ENCODE data around the gene EVX2. TPM values are rescaled to one million over a fixed set of nuclear protein-coding genes. Genes with fewer than 3 reads are reported as not detected.

Gene EVX2
- total and polyA plus RNA-seq, 2 donors: not detected

GRCh38 chr2:176093145-176093897 is 9.6 kb upstream of the EVX2 start:
- Histone ChIP-seq H3K4me1 (ENCODE audit: control insufficient read depth in 2 of 2, insufficient read depth in 2 of 2, low read length in 2 of 2) (peaks cover 2 to 22% of the 10 kb centered on the region in 2 donors), H3K4me3 (ENCODE audit: low read length in 2 of 2) (peak overlapping the region in 1 of 2 donors; percentile 26), H3K27ac (ENCODE audit: low read depth in 1 of 2, low read length in 1 of 2) (no peak overlapping the region), H3K27me3 (ENCODE audit: control insufficient read depth in 2 of 2, insufficient read depth in 1 of 2, low read length in 1 of 2) (peaks cover 87 to 100% of the 10 kb centered on the region in 2 donors), H3K9me3 (ENCODE audit: control insufficient read depth in 2 of 2, insufficient read depth in 1 of 2, low read length in 1 of 2) (peaks cover 0 to 8% of the 10 kb centered on the region in 2 donors), H3K36me3 (ENCODE audit: control insufficient read depth in 2 of 2, insufficient read depth in 2 of 2, low read length in 1 of 2) (no peaks in the 10 kb centered on the region)
- no peak for DNase-seq (ENCODE audit: low read depth in 6 of 9, low spot score in 9 of 9)
- 5% methylated on average over 53 of the region's 53 CpGs for WGBS

GRCh38 chr2:176092270-176093144 is 8.7 kb upstream of the EVX2 start, which contains the start of gene HOXD13:
TSS of gene HOXD13 (plus strand) at chr2:176092721. CDS start at chr2:176092891, 170 bp downstream.
- Histone ChIP-seq H3K4me1 (ENCODE audit: control insufficient read depth in 2 of 2, insufficient read depth in 2 of 2, low read length in 2 of 2) (peaks cover 2 to 24% of the 10 kb centered on the region in 2 donors), H3K27me3 (ENCODE audit: control insufficient read depth in 2 of 2, insufficient read depth in 1 of 2, low read length in 1 of 2) (peaks cover 87 to 100% of the 10 kb centered on the region in 2 donors), H3K4me3 (ENCODE audit: low read length in 2 of 2) (peak within 1 kb of the TSS in 1 of 2 donors; percentile 26), H3K36me3 (ENCODE audit: control insufficient read depth in 2 of 2, insufficient read depth in 2 of 2, low read length in 1 of 2) (no peaks in the 10 kb centered on the region), H3K27ac (ENCODE audit: low read depth in 1 of 2, low read length in 1 of 2) (no peak within 1 kb of the TSS), H3K9me3 (ENCODE audit: control insufficient read depth in 2 of 2, insufficient read depth in 1 of 2, low read length in 1 of 2) (peaks cover under 1 to 8% of the 10 kb centered on the region in 2 donors)
- no peak for DNase-seq (ENCODE audit: low read depth in 6 of 9, low spot score in 9 of 9)
- 3% methylated on average over 95 of the region's 95 CpGs for WGBS

- peaks cover 0 to 15% of the 10 kb centered on the region in 2 donors for H3K4me1 ChIP-seq (ENCODE audit: control insufficient read depth in 2 of 2, insufficient read depth in 2 of 2, low read length in 2 of 2)
- WGBS: 6% methylated on average over 31 of the region's 31 CpGs
- peaks cover 1 to 4% of the 10 kb centered on the region in 2 donors for H3K9me3 ChIP-seq (ENCODE audit: control insufficient read depth in 2 of 2, insufficient read depth in 1 of 2, low read length in 1 of 2)
- no peaks in the 10 kb centered on the region for H3K36me3 ChIP-seq (ENCODE audit: control insufficient read depth in 2 of 2, insufficient read depth in 2 of 2, low read length in 1 of 2)
- H3K4me3 ChIP-seq (ENCODE audit: low read length in 2 of 2): no peak overlapping the region
- peaks cover 86 to 99% of the 10 kb centered on the region in 2 donors for H3K27me3 ChIP-seq (ENCODE audit: control insufficient read depth in 2 of 2, insufficient read depth in 1 of 2, low read length in 1 of 2)
- no peak overlapping the region for H3K27ac ChIP-seq (ENCODE audit: low read depth in 1 of 2, low read length in 1 of 2)
- no peak for DNase-seq (ENCODE audit: low read depth in 6 of 9, low spot score in 9 of 9)
Measured at GRCh38 chr2:176091329-176092258, 7.8 kb upstream of the EVX2 start.

GRCh38 chr2:176090862-176091261 is 7.1 kb upstream of the EVX2 start:
- Histone ChIP-seq H3K36me3 (ENCODE audit: control insufficient read depth in 2 of 2, insufficient read depth in 2 of 2, low read length in 1 of 2) (no peaks in the 10 kb centered on the region), H3K27me3 (ENCODE audit: control insufficient read depth in 2 of 2, insufficient read depth in 1 of 2, low read length in 1 of 2) (peaks cover 88 to 99% of the 10 kb centered on the region in 2 donors), H3K27ac (ENCODE audit: low read depth in 1 of 2, low read length in 1 of 2) (no peak overlapping the region), H3K9me3 (ENCODE audit: control insufficient read depth in 2 of 2, insufficient read depth in 1 of 2, low read length in 1 of 2) (peaks cover 1 to 4% of the 10 kb centered on the region in 2 donors), H3K4me1 (ENCODE audit: control insufficient read depth in 2 of 2, insufficient read depth in 2 of 2, low read length in 2 of 2) (peaks cover 0 to 13% of the 10 kb centered on the region in 2 donors), H3K4me3 (ENCODE audit: low read length in 2 of 2) (no peak overlapping the region)
- 19% methylated on average over 5 of the region's 5 CpGs for WGBS
- no peak for DNase-seq (ENCODE audit: low read depth in 6 of 9, low spot score in 9 of 9)

- peaks cover 0 to 13% of the 10 kb centered on the region in 2 donors for H3K4me1 ChIP-seq (ENCODE audit: control insufficient read depth in 2 of 2, insufficient read depth in 2 of 2, low read length in 2 of 2)
- H3K27me3 ChIP-seq (ENCODE audit: control insufficient read depth in 2 of 2, insufficient read depth in 1 of 2, low read length in 1 of 2): peaks cover 91 to 99% of the 10 kb centered on the region in 2 donors
- no peak overlapping the region for H3K4me3 ChIP-seq (ENCODE audit: low read length in 2 of 2)
- no peak overlapping the region for H3K27ac ChIP-seq (ENCODE audit: low read depth in 1 of 2, low read length in 1 of 2)
- H3K36me3 ChIP-seq (ENCODE audit: control insufficient read depth in 2 of 2, insufficient read depth in 2 of 2, low read length in 1 of 2): no peaks in the 10 kb centered on the region
- DNase-seq (ENCODE audit: low read depth in 6 of 9, low spot score in 9 of 9): no peak
- peaks cover 1 to 4% of the 10 kb centered on the region in 2 donors for H3K9me3 ChIP-seq (ENCODE audit: control insufficient read depth in 2 of 2, insufficient read depth in 1 of 2, low read length in 1 of 2)
Measured at GRCh38 chr2:176089843-176090395, 6.2 kb upstream of the EVX2 start.

- DNase-seq (ENCODE audit: low read depth in 6 of 9, low spot score in 9 of 9): no peak
- H3K4me1 ChIP-seq (ENCODE audit: control insufficient read depth in 2 of 2, insufficient read depth in 2 of 2, low read length in 2 of 2): peaks cover 0 to 13% of the 10 kb centered on the region in 2 donors
- H3K27me3 ChIP-seq (ENCODE audit: control insufficient read depth in 2 of 2, insufficient read depth in 1 of 2, low read length in 1 of 2): peaks cover 89 to 99% of the 10 kb centered on the region in 2 donors
- whole genome bisulfite sequencing: 5% methylated on average over 6 of the region's 6 CpGs
- H3K4me3 ChIP-seq (ENCODE audit: low read length in 2 of 2): no peak overlapping the region
- H3K36me3 ChIP-seq (ENCODE audit: control insufficient read depth in 2 of 2, insufficient read depth in 2 of 2, low read length in 1 of 2): no peaks in the 10 kb centered on the region
- peaks cover 1 to 4% of the 10 kb centered on the region in 2 donors for H3K9me3 ChIP-seq (ENCODE audit: control insufficient read depth in 2 of 2, insufficient read depth in 1 of 2, low read length in 1 of 2)
- H3K27ac ChIP-seq (ENCODE audit: low read depth in 1 of 2, low read length in 1 of 2): no peak overlapping the region
Measured at GRCh38 chr2:176088937-176089842, 5.4 kb upstream of the EVX2 start.

- 4% methylated on average over 49 of the region's 49 CpGs for WGBS
- H3K4me1 ChIP-seq (ENCODE audit: control insufficient read depth in 2 of 2, insufficient read depth in 2 of 2, low read length in 2 of 2): peaks cover 0 to 12% of the 10 kb centered on the region in 2 donors
- H3K36me3 ChIP-seq (ENCODE audit: control insufficient read depth in 2 of 2, insufficient read depth in 2 of 2, low read length in 1 of 2): no peaks in the 10 kb centered on the region
- H3K27ac ChIP-seq (ENCODE audit: low read depth in 1 of 2, low read length in 1 of 2): no peak overlapping the region
- H3K27me3 ChIP-seq (ENCODE audit: control insufficient read depth in 2 of 2, insufficient read depth in 1 of 2, low read length in 1 of 2): peaks cover 90 to 99% of the 10 kb centered on the region in 2 donors
- peak in 2 of 9 donors; percentile 32 to 46 for DNase-seq (ENCODE audit: low read depth in 6 of 9, low spot score in 9 of 9)
- H3K9me3 ChIP-seq (ENCODE audit: control insufficient read depth in 2 of 2, insufficient read depth in 1 of 2, low read length in 1 of 2): peaks cover 4 to 6% of the 10 kb centered on the region in 2 donors
- H3K4me3 ChIP-seq (ENCODE audit: low read length in 2 of 2): peak overlapping the region in 1 of 2 donors; percentile 24
Measured at GRCh38 chr2:176088048-176088936, 4.5 kb upstream of the EVX2 start.
